DND-41 (cell line): ENCODE measurements around the gene ARL13B.

Experiments
- ATAC-seq: fragments of 200-7000 bp; cut with Tn5 transposase; 3 replicates; pipeline ENCODE4 v1.9.1; 2021; ENCODE audit warnings: low read depth; ENCODE audit not compliant: insufficient read depth
- DNase-seq: peaks from one replicate; pipeline ENCODE4 v3.0.0-alpha.2; 2020
- H2AFZ ChIP-seq: 2 replicates; pipeline ENCODE4 v1.6.0; 2012; ENCODE audit warnings: low read depth, low read length
- H3K27ac ChIP-seq: 2 replicates; pipeline ENCODE4 v1.5.1; 2012; ENCODE audit warnings: low read length, inconsistent platforms
- H3K27me3 ChIP-seq: fragments of 200-600 bp; sonication (generic); 2 replicates; pipeline ENCODE4 v1.6.0; 2012; ENCODE audit warnings: low read length, mild to moderate bottlenecking, inconsistent platforms; ENCODE audit not compliant: insufficient read depth, poor library complexity
- H3K36me3 ChIP-seq: 2 replicates; pipeline ENCODE4 v1.5.1; 2012; ENCODE audit warnings: low read length, inconsistent platforms; ENCODE audit not compliant: insufficient read depth
- H3K4me1 ChIP-seq: 2 replicates; pipeline ENCODE4 v1.5.1; 2012; ENCODE audit warnings: mild to moderate bottlenecking, low read length; ENCODE audit not compliant: insufficient read depth
- H3K4me2 ChIP-seq: 2 replicates; pipeline ENCODE4 v1.6.0; 2012; ENCODE audit warnings: mild to moderate bottlenecking, moderate library complexity, low read length, inconsistent platforms; ENCODE audit not compliant: insufficient read depth
- H3K4me3 ChIP-seq, 2 experiments: fragments of 200-600 bp in 1 of 2; shearing (Covaris generic) in 1 of 2; 2 replicates each; pipeline ENCODE4 v1.5.1; 2012 to 2016; ENCODE audit warnings: inconsistent platforms in 2 of 2, low read length in 2 of 2, mild to moderate bottlenecking in 2 of 2, low read depth in 1 of 2, moderate library complexity in 1 of 2
- H3K79me2 ChIP-seq: 2 replicates; pipeline ENCODE4 v1.6.0; 2012; ENCODE audit warnings: low read length, inconsistent platforms; ENCODE audit not compliant: insufficient read depth
- H3K9ac ChIP-seq: 2 replicates; pipeline ENCODE4 v1.6.0; 2012; ENCODE audit warnings: low read depth, mild to moderate bottlenecking, inconsistent platforms, low read length, moderate library complexity
- H3K9me3 ChIP-seq: 2 replicates; pipeline ENCODE4 v1.5.1; 2012; ENCODE audit warnings: low read length, moderate library complexity, mild to moderate bottlenecking, inconsistent platforms; ENCODE audit not compliant: insufficient read depth, severe bottlenecking
- H4K20me1 ChIP-seq: 2 replicates; pipeline ENCODE4 v1.6.0; 2012; ENCODE audit warnings: low read length; ENCODE audit not compliant: insufficient read depth
- EZH2 ChIP-seq: IDR thresholded peaks from 3 replicates; pipeline ENCODE4 v1.6.1; 2012; ENCODE audit warnings: borderline replicate concordance, low read depth, mild to moderate bottlenecking, moderate library complexity, low read length, inconsistent platforms; ENCODE audit not compliant: severe bottlenecking
- TF ChIP-seq, protein P1 (sequence below): IDR thresholded peaks from 2 replicates; pipeline ENCODE4 v1.5.1; 2012; ENCODE audit warnings: borderline replicate concordance, low read length, moderate library complexity, mild to moderate bottlenecking; ENCODE audit not compliant: poor library complexity, severe bottlenecking; ENCODE audit errors: extremely low read depth

Gene ARL13B

DNA sequence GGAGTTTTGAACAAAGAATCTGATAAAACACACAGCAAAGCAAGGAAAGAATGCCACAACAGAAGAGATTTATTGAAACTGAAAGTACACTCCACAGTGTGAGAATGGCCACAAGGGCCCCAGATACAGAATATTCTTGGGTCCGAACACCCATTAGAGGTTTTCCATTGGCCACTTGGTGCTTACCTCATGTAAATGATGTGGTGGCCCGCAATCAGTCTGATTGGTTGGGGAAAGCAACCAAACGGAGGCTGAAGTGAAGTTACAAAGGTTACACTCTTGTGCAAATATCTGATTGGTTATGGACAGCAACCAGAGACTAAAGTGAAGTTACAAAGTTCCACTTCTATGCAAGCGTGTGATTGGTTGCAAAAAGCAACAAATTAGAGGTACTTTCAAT, 103.3 kb downstream of the ARL13B start:
- H2AFZ ChIP-seq = no peak overlapping the region
- no peaks in the 10 kb centered on the region for H4K20me1 ChIP-seq
- no peak overlapping the region for H3K27ac ChIP-seq
- no peaks in the 10 kb centered on the region for H3K27me3 ChIP-seq
- ATAC-seq (peak; percentile 49; the same call in 2 of the 3 replicates), DNase-seq (no peak)
- H3K36me3 ChIP-seq = peaks cover 22% of the 10 kb centered on the region; the same call in 1 of the 2 replicates
- H3K79me2 ChIP-seq = peaks cover 5% of the 10 kb centered on the region
- H3K4me1 ChIP-seq = no peaks in the 10 kb centered on the region
- TF ChIP-seq, protein P1, sequence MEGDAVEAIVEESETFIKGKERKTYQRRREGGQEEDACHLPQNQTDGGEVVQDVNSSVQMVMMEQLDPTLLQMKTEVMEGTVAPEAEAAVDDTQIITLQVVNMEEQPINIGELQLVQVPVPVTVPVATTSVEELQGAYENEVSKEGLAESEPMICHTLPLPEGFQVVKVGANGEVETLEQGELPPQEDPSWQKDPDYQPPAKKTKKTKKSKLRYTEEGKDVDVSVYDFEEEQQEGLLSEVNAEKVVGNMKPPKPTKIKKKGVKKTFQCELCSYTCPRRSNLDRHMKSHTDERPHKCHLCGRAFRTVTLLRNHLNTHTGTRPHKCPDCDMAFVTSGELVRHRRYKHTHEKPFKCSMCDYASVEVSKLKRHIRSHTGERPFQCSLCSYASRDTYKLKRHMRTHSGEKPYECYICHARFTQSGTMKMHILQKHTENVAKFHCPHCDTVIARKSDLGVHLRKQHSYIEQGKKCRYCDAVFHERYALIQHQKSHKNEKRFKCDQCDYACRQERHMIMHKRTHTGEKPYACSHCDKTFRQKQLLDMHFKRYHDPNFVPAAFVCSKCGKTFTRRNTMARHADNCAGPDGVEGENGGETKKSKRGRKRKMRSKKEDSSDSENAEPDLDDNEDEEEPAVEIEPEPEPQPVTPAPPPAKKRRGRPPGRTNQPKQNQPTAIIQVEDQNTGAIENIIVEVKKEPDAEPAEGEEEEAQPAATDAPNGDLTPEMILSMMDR = no peak
- no peak for TF ChIP-seq EZH2
- no peak overlapping the region for H3K9ac ChIP-seq
- no peaks in the 10 kb centered on the region for H3K9me3 ChIP-seq
- no peak overlapping the region for H3K4me3 ChIP-seq
- H3K4me2 ChIP-seq = no peak overlapping the region

DNA sequence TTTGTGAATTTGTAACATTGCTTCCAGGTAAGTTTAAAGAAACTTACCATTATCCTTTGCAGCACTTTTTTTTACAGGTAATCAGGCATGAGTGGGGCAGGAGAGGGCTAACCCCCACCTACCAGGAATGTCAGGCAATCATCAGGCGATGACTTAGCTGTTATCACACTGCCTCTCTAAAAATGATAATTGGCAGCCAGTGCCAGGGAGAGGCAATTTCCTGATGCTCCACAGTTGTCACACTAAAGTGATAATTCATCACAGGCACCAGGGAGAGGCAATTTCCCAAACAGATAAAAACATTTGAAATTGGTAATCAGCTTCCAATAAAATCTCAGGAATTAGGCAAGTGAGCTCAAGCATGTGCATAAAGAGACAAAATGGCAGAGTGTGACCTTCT, 109.2 kb downstream of the ARL13B start:
- no peaks in the 10 kb centered on the region for H3K79me2 ChIP-seq
- H3K27me3 ChIP-seq = no peaks in the 10 kb centered on the region
- no peak overlapping the region for H3K9ac ChIP-seq
- H3K9me3 ChIP-seq = no peaks in the 10 kb centered on the region
- no peak overlapping the region for H2AFZ ChIP-seq
- H3K4me2 ChIP-seq = no peak overlapping the region
- DNase-seq = no peak
- H3K4me3 ChIP-seq = no peak overlapping the region
- no peak overlapping the region for H3K27ac ChIP-seq
- TF ChIP-seq EZH2 = no peak
- TF ChIP-seq, protein P1 = no peak
- no peak for ATAC-seq
- no peaks in the 10 kb centered on the region for H3K4me1 ChIP-seq
- peaks cover 36% of the 10 kb centered on the region; the same call in 1 of the 2 replicates for H3K36me3 ChIP-seq
- H4K20me1 ChIP-seq = no peaks in the 10 kb centered on the region; the same call in 1 of the 2 replicates

DNA sequence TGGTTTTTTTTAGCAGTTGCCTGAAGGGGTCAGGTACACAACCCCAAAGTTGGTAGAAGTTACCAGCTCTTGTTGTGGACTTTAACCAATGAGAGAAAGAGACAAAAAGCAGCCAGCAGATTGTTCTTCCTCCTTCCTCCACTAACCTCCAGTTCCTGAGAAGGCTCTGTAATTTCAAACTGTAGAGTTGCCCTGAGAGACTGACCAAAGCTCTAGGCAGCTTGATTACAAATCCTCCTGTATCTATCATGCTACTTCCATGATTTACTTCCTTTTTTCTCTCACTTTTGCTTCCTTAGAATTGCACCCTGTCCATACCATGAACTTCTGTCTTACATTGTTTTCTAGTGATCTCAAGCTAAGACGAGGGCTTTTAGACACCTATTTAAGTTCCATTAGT, 112.1 kb downstream of the ARL13B start:
- H3K79me2 ChIP-seq = no peaks in the 10 kb centered on the region
- H3K36me3 ChIP-seq = peaks cover 40% of the 10 kb centered on the region
- H3K27me3 ChIP-seq = no peaks in the 10 kb centered on the region
- TF ChIP-seq, protein P1 = no peak
- no peak for TF ChIP-seq EZH2
- H3K4me3 ChIP-seq = no peak overlapping the region
- H3K4me2 ChIP-seq = no peak overlapping the region
- no peaks in the 10 kb centered on the region for H3K9me3 ChIP-seq
- H3K27ac ChIP-seq = no peak overlapping the region
- no peaks in the 10 kb centered on the region for H3K4me1 ChIP-seq
- H4K20me1 ChIP-seq = no peaks in the 10 kb centered on the region; the same call in 1 of the 2 replicates
- no peak for DNase-seq
- no peak for ATAC-seq
- no peak overlapping the region for H3K9ac ChIP-seq
- no peak overlapping the region for H2AFZ ChIP-seq

DNA sequence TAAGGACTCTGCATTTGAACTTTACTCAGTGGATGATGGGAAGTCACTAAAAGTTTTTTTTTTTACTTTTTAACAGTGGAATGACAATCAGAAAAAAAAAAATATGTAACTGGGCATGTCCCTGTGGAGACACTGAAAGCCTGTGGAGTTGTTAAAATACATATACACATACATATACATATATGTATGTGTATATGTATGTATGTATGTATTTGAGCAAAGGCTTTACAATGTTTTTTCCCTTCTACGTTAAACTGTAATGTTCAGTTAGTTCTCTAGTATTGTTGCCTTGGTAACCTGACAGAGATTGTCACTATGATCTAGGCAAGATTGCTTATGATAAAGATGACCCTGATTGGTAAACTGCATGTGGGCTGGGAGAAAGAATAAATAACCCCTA, 113.2 kb downstream of the ARL13B start:
- Histone ChIP-seq H4K20me1 (no peaks in the 10 kb centered on the region; the same call in 1 of the 2 replicates), H3K27me3 (no peaks in the 10 kb centered on the region), H3K4me3 (no peak overlapping the region), H3K4me1 (no peaks in the 10 kb centered on the region), H3K9ac (no peak overlapping the region), H3K4me2 (no peak overlapping the region), H3K9me3 (no peaks in the 10 kb centered on the region), H3K36me3 (peaks cover 43% of the 10 kb centered on the region), H3K27ac (no peak overlapping the region), H2AFZ (no peak overlapping the region), H3K79me2 (no peaks in the 10 kb centered on the region)
- ATAC-seq = no peak
- DNase-seq = no peak
- TF ChIP-seq, protein P1 = no peak
- no peak for TF ChIP-seq EZH2
